Smooth muscle cell of the brain vasculature (primary cell): Measurements from ENCODE around the gene FAM174C.
"Not testable (repeated sequence)": the region's sequence is repeated elsewhere in the genome, so short reads cannot be mapped to it uniquely, and the experiment has no call there.

ENCODE experiments used
- DNase-seq: peaks from one replicate; pipeline ENCODE4 v3.0.0-alpha.2; 2012; ENCODE audit warnings: low read depth, low spot score

FAM174C gene

GRCh38 chr19:1300744-1301490 lies 25.6 kb downstream of the FAM174C start:
- DNase-seq, result no peak

GRCh38 chr19:1302533-1303239 lies 27.4 kb downstream of the FAM174C start:
- DNase-seq, result no peak

- DNase-seq, result no peak
These were observed 29.0 kb downstream of the FAM174C start for GRCh38 chr19:1304197-1304924.

- not testable (repeated sequence) for DNase-seq
These were observed 30.0 kb downstream of the FAM174C start for GRCh38 chr19:1305354-1305753.

GRCh38 chr19:1307320-1307719 lies 32.0 kb downstream of the FAM174C start:
- no peak for DNase-seq

GRCh38 chr19:1307755-1308303 lies 32.5 kb downstream of the FAM174C start:
- DNase-seq, result no peak

GRCh38 chr19:1308718-1309117 lies 33.4 kb downstream of the FAM174C start:
- no peak for DNase-seq

- DNase-seq, result no peak
These were observed 34.9 kb downstream of the FAM174C start for GRCh38 chr19:1309977-1310852.

GRCh38 chr19:1310853-1311180 lies 35.5 kb downstream of the FAM174C start:
- no peak for DNase-seq

GRCh38 chr19:1311543-1312091 lies 36.3 kb downstream of the FAM174C start:
- no peak for DNase-seq

GRCh38 chr19:1312767-1313694 lies 37.7 kb downstream of the FAM174C start:
- peak; percentile 13 for DNase-seq

GRCh38 chr19:1313695-1314613 lies 38.6 kb downstream of the FAM174C start:
- DNase-seq, result no peak

- DNase-seq, result no peak
These were observed 40.3 kb downstream of the FAM174C start for GRCh38 chr19:1315470-1316166.

- DNase-seq, result no peak
These were observed 41.1 kb downstream of the FAM174C start for GRCh38 chr19:1316466-1316865.

- DNase-seq, result no peak
These were observed 42.1 kb downstream of the FAM174C start for GRCh38 chr19:1317274-1318003.

GRCh38 chr19:1318678-1319471 lies 43.5 kb downstream of the FAM174C start:
- no peak for DNase-seq

- not testable (repeated sequence) for DNase-seq
These were observed 44.9 kb downstream of the FAM174C start for GRCh38 chr19:1320282-1320650.
